Transverse colon (tissue), 4 donors: Measurements from ENCODE around the gene TRMT6. TPM values are rescaled to one million over a fixed set of nuclear protein-coding genes. Genes with fewer than 3 reads are reported as not detected.

ENCODE experiments used
- DNase-seq: peaks from one replicate; pipeline ENCODE4 v3.0.0-alpha.2; 2019
- H3K27ac ChIP-seq, 4 donors: fragments of 200-600 bp; sonication (generic); 2 replicates each; pipeline ENCODE4 v1.5.1; 2016 to 2018; ENCODE audit warnings: inconsistent platforms in 4 of 4
- H3K27me3 ChIP-seq: fragments of 200-600 bp; sonication (generic); 2 replicates; pipeline ENCODE4 v1.5.1; 2017; ENCODE audit warnings: inconsistent platforms
- H3K36me3 ChIP-seq, 4 donors: fragments of 200-600 bp; sonication (generic); 2 replicates each; pipeline ENCODE4 v1.5.1; 2017 to 2019; ENCODE audit warnings: inconsistent platforms in 4 of 4
- H3K4me1 ChIP-seq, 4 donors: fragments of 200-600 bp; sonication (generic); 2 replicates each; pipeline ENCODE4 v1.5.1; 2017 to 2020; ENCODE audit warnings: inconsistent platforms in 4 of 4
- H3K4me3 ChIP-seq, 4 donors: fragments of 200-600 bp; sonication (generic); 1 replicate in 1 of 4; 2 replicates in 3 of 4; pipeline versions ENCODE4 v1.5.1 to v1.6.1; 2017 to 2019; ENCODE audit warnings: inconsistent platforms in 4 of 4
- H3K9me3 ChIP-seq, 2 donors: fragments of 200-600 bp; sonication (generic); 2 replicates each; pipeline ENCODE4 v1.5.1; 2017 to 2019; ENCODE audit warnings: inconsistent platforms in 2 of 2
- EP300 ChIP-seq: sonication (generic); formaldehyde crosslinking; IDR thresholded peaks from one replicate; pipeline ENCODE4 v1.6.1; 2017; ENCODE audit warnings: antibody characterized with exemption, low read depth
- POLR2A ChIP-seq: fragments of 450-650 bp; IDR thresholded peaks from one replicate; pipeline ENCODE4 v1.6.1; 2016; ENCODE audit warnings: antibody characterized with exemption, mild to moderate bottlenecking, moderate library complexity
- POLR2AphosphoS5 ChIP-seq, 3 donors: sonication (generic); formaldehyde crosslinking; IDR thresholded peaks; one replicate each; pipeline ENCODE4 v1.6.1; 2016; ENCODE audit warnings: antibody characterized with exemption in 3 of 3
- WGBS, 2 donors: methylation state at CpG; one replicate each; pipeline ENCODE4 v1.1.5; 2018; ENCODE audit warnings: low coverage in 1 of 2; 5-methylcytosine and 5-hydroxymethylcytosine counted together
- in situ Hi-C, 4 donors: fragments of 200-750 bp; cut with MboI; loops; one replicate each; pipeline versions ENCODE4 v1.15.0 to v1.15.1; 2017; ENCODE audit warnings: low sequenced_read_pairs in 3 of 4, low pct_ligation_motif_present in 1 of 4, low pct_unique_long_range_greater_than_20kb in 1 of 4
- intact Hi-C: fragments of 100-400 bp; cut with DNase I; formaldehyde crosslinking; loops from one replicate; pipeline ENCODE4 v1.15.1; 2023; ENCODE audit warnings: low total_unique reads
- total RNA-seq, 4 donors: library from RNA; depleted of rRNA; stranded (reverse); fragments of >200 nt; gene quantifications; one replicate each; pipeline ENCODE4 v1.1.0, GENCODE V29; 2016
- TF ChIP-seq, protein P1 (sequence below), 5 experiments: fragments of 200-600 bp in 3 of 5; fragments of 450-650 bp in 2 of 5; sonication (generic) in 3 of 5; IDR thresholded peaks; 1 replicate in 2 of 5; 2 replicates in 3 of 5; pipeline ENCODE4 v1.5.1; 2016 to 2017; ENCODE audit warnings: antibody characterized with exemption in 5 of 5, inconsistent platforms in 3 of 5, mild to moderate bottlenecking in 2 of 5, moderate library complexity in 1 of 5

Gene TRMT6
- total RNA-seq, 4 donors from 2014 or later, result 1.00 to 9.4 (median 4.3) TPM

DNA sequence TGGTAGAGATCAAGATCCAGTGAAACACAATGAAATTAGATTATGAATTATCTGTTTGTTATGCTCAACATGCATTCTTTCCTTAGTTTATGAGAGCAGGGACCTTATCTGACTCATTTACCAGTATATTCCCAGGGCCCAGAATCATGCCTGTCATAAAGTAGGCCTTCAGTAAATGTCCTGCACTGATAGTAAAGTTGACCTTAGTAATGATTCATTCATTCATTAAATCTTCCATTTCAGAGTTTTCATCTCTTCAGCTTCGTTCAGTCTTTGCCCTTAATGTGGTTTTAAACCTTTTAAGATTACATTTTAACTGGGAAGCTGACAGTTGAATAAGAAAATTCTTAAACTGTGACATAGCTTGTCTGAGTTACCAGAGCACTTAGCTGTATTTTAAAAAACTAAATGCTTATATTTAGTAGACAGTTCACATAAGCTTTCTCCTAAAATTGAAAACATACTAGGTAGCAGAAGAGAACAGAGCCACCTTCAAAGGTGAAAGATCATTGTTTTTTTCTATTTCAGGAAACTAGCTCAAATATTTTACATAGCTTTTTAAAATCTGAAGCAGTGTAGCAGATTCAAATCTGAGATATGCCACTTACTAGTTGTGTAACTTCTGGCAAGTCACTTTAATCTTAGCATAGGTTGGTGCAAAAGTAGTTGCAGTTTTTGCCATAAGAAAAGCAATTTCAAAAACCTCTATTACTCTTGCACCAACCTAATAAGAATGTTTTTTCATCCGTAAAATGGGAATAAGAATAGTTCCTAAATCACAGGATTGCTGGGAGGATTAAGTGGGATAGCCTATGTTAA is 41.5 kb upstream of the TRMT6 start:
- Histone ChIP-seq H3K36me3 (peaks cover 0 to 24% (median 5%) of the 10 kb centered on the region in 4 donors), H3K9me3 (no peaks in the 10 kb centered on the region), H3K4me1 (peaks cover 0 to 3% (median 0%) of the 10 kb centered on the region in 4 donors), H3K27me3 (no peaks in the 10 kb centered on the region), H3K4me3 (no peak overlapping the region), H3K27ac (peak overlapping the region in 2 of 4 donors; percentile 33 to 39)
- in situ Hi-C loops, result loop anchor here in 1 of 4 donors (10.0 kb wide), 1 partner anchor 47 kb away; no protein-coding TSS in a partner anchor
- WGBS, 2 donors, result 62 to 68% methylated on average over 2 of the region's 2 CpGs
- DNase-seq, result no peak
- intact Hi-C loops, result no loop called here
- no peak for TF ChIP-seq POLR2A
- TF ChIP-seq EP300, result no peak
- TF ChIP-seq, protein P1, sequence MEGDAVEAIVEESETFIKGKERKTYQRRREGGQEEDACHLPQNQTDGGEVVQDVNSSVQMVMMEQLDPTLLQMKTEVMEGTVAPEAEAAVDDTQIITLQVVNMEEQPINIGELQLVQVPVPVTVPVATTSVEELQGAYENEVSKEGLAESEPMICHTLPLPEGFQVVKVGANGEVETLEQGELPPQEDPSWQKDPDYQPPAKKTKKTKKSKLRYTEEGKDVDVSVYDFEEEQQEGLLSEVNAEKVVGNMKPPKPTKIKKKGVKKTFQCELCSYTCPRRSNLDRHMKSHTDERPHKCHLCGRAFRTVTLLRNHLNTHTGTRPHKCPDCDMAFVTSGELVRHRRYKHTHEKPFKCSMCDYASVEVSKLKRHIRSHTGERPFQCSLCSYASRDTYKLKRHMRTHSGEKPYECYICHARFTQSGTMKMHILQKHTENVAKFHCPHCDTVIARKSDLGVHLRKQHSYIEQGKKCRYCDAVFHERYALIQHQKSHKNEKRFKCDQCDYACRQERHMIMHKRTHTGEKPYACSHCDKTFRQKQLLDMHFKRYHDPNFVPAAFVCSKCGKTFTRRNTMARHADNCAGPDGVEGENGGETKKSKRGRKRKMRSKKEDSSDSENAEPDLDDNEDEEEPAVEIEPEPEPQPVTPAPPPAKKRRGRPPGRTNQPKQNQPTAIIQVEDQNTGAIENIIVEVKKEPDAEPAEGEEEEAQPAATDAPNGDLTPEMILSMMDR (IDR thresholded peaks at IDR 0.05), result no peak
- TF ChIP-seq POLR2AphosphoS5 (IDR thresholded peaks at IDR 0.05), result no peak

DNA sequence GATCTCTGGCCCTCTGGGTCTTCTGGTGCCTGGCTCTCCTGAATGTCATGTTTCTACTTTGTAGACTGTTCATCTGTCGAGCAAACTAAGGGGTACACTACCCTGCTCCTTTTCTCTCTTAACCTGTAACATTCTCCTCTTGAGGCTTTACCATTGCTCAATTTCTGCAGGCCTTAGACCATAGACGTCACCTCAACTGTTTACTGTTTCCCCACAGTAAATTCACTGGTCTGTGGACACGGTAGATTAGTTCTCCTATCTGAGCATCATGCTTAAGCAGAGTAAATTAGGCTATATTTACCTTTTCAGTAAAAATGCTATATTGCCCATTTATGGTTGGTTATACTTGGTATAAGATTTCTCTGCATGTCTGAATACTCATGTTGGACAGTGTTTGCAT is 40.6 kb upstream of the TRMT6 start:
- no peak for DNase-seq
- H3K27ac ChIP-seq, result peak overlapping the region in 2 of 4 donors; percentile 33 to 39
- in situ Hi-C loops, result loop anchor here in 1 of 4 donors (10.0 kb wide), 1 partner anchor 46 kb away; no protein-coding TSS in a partner anchor
- WGBS, 2 donors, result 80 to 100% methylated on average over 2 to 3 of the region's 3 CpGs
- H3K9me3 ChIP-seq, result no peaks in the 10 kb centered on the region
- no peak overlapping the region for H3K4me3 ChIP-seq
- peaks cover 0 to 3% (median 0%) of the 10 kb centered on the region in 4 donors for H3K4me1 ChIP-seq
- H3K27me3 ChIP-seq, result no peaks in the 10 kb centered on the region
- peaks cover 0 to 24% (median 5%) of the 10 kb centered on the region in 4 donors for H3K36me3 ChIP-seq
- intact Hi-C loops, result no loop called here
- TF ChIP-seq POLR2AphosphoS5 (IDR thresholded peaks at IDR 0.05) (no peak), EP300 (no peak), POLR2A (no peak)
- TF ChIP-seq, protein P1 (IDR thresholded peaks at IDR 0.05), result no peak

DNA sequence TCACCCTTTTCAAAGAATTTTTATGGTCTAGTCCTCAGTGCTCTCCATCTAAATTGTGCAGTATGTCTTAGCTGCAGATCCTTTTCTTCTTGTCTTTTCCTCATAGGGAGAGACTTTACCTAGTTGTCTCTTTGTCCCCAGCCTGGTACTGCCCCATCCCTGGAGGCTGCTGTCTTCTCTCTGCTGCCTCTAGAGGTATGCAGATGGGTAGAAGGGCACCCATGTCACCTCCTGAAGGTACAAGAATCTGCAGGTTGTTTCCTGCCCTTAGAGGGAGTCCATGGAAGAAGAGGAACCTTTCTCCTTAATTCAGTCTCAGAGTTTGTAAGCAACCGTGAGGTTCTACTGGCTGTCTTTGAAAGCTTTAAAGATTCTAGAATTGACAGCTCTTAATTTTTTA is 39.2 kb upstream of the TRMT6 start:
- Histone ChIP-seq H3K27ac (no peak overlapping the region), H3K36me3 (peaks cover 0 to 18% (median 5%) of the 10 kb centered on the region in 4 donors), H3K27me3 (no peaks in the 10 kb centered on the region), H3K9me3 (no peaks in the 10 kb centered on the region), H3K4me3 (no peak overlapping the region), H3K4me1 (peaks cover 0 to 3% (median 0%) of the 10 kb centered on the region in 4 donors)
- in situ Hi-C loops (no loop called here), intact Hi-C loops (no loop called here)
- no peak for DNase-seq
- WGBS, 2 donors, result 94 to 100% methylated on average over 1 of the region's 1 CpG
- TF ChIP-seq EP300 (no peak), POLR2AphosphoS5 (IDR thresholded peaks at IDR 0.05) (no peak), POLR2A (no peak)
- TF ChIP-seq, protein P1 (IDR thresholded peaks at IDR 0.05), result no peak

DNA sequence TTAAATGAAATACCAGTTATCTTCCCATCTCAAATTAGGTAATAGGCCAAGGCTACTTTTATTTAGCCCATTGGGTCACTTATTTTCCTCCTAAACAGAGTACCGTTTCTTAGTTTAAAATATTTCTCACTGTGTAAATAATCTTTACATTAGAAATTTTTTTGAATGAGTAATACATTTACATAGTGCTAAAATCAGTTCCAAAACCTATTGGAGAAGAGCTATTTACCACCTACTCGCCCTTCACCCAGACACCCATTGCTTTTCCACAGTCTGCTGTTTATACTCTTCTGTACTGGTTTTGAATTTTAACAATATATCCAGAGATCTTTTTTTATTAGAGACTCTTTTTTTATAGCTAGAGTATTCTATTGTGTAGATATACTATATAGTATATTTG is 37.0 kb upstream of the TRMT6 start:
- WGBS, 2 donors, result 93 to 100% methylated on average over 2 of the region's 2 CpGs
- no peak for TF ChIP-seq POLR2AphosphoS5 (IDR thresholded peaks at IDR 0.05)
- TF ChIP-seq, protein P1 (IDR thresholded peaks at IDR 0.05), result no peak
- TF ChIP-seq POLR2A, result no peak
- no peak for TF ChIP-seq EP300

More for the DNA sequence above, 37.0 kb upstream of the TRMT6 start:
- in situ Hi-C loops, result no loop called here
- Histone ChIP-seq H3K4me3 (no peak overlapping the region), H3K36me3 (peaks cover 0 to 18% (median 5%) of the 10 kb centered on the region in 4 donors), H3K27ac (no peak overlapping the region), H3K27me3 (no peaks in the 10 kb centered on the region), H3K4me1 (peaks cover 0 to 3% (median 0%) of the 10 kb centered on the region in 4 donors), H3K9me3 (no peaks in the 10 kb centered on the region)
- intact Hi-C loops, result no loop called here
- DNase-seq, result no peak
